22Rv1 (cell line): ENCODE data around the gene OR52B2.

ENCODE experiments used
- H3K27ac ChIP-seq: fragments of 450-650 bp; 2 replicates; pipeline ENCODE4 v1.5.1; 2017
- CTCF ChIP-seq: fragments of 450-650 bp; IDR thresholded peaks from 2 replicates; pipeline ENCODE4 v1.5.1; 2017; ENCODE audit warnings: mild to moderate bottlenecking
- ZFX ChIP-seq: fragments of 450-650 bp; IDR thresholded peaks from 2 replicates; pipeline ENCODE4 v1.6.1; 2017; ENCODE audit warnings: antibody characterized with exemption, borderline replicate concordance

Gene OR52B2

GRCh38 chr11:6170226-6170625, at the start of gene OR52B2:
TSS of gene OR52B2 (minus strand) at chr11:6170326. CDS start at chr11:6170326, 0 bp downstream.
- H3K27ac ChIP-seq, result no peak within 1 kb of the TSS
- TF ChIP-seq ZFX (no peak), CTCF (no peak)

- H3K27ac ChIP-seq, result no peak overlapping the region
- TF ChIP-seq ZFX (no peak), CTCF (no peak)
Measured at GRCh38 chr11:6219359-6219758, 49.2 kb upstream of the OR52B2 start.

- no peak overlapping the region for H3K27ac ChIP-seq
- TF ChIP-seq CTCF, result no peak
- TF ChIP-seq ZFX, result no peak
Measured at GRCh38 chr11:6217722-6218121, 47.6 kb upstream of the OR52B2 start.

- H3K27ac ChIP-seq, result no peak overlapping the region
- TF ChIP-seq ZFX (no peak), CTCF (no peak)
Measured at GRCh38 chr11:6216501-6216900, 46.4 kb upstream of the OR52B2 start.

GRCh38 chr11:6214530-6214929, 44.4 kb upstream of the OR52B2 start:
- no peak overlapping the region for H3K27ac ChIP-seq
- no peak for TF ChIP-seq CTCF
- TF ChIP-seq ZFX, result no peak

GRCh38 chr11:6210274-6210955, 40.3 kb upstream of the OR52B2 start:
- no peak overlapping the region for H3K27ac ChIP-seq
- TF ChIP-seq ZFX (no peak), CTCF (no peak)

GRCh38 chr11:6209801-6210200, 39.7 kb upstream of the OR52B2 start:
- H3K27ac ChIP-seq, result no peak overlapping the region
- TF ChIP-seq CTCF, result no peak
- TF ChIP-seq ZFX, result no peak
